ENCODE measurements around the gene ACOT7.

ACOT7 gene

DNA sequence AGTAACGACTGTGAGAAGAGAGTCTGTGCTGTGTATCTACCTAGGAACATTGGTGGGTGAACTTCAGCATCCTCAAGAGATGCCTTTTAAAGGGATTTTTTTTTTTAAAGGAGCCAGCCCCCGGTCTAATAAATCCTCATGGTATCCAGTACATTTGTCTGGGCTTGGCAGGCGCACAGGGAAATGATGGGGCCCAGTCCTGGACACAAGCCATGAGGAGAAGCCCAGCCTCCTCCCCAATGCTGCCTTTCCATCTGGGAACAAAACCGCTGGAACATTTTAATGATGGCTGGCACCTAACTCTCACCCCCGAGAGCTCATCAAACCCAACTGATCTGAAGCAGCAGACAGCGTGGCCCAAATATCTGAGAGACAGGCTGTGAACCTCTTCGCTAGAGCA, 64.2 kb downstream of the ACOT7 start:
- peak; percentile 29 for DNase-seq (ENCODE audit: low read depth, low spot score)
- H3K4me3 ChIP-seq (ENCODE audit: low read depth, low read length), result no peak overlapping the region
- in situ Hi-C loops (cut with HindIII; ENCODE audit: low sequenced_read_pairs), result no loop called here
- TF ChIP-seq, protein P1, sequence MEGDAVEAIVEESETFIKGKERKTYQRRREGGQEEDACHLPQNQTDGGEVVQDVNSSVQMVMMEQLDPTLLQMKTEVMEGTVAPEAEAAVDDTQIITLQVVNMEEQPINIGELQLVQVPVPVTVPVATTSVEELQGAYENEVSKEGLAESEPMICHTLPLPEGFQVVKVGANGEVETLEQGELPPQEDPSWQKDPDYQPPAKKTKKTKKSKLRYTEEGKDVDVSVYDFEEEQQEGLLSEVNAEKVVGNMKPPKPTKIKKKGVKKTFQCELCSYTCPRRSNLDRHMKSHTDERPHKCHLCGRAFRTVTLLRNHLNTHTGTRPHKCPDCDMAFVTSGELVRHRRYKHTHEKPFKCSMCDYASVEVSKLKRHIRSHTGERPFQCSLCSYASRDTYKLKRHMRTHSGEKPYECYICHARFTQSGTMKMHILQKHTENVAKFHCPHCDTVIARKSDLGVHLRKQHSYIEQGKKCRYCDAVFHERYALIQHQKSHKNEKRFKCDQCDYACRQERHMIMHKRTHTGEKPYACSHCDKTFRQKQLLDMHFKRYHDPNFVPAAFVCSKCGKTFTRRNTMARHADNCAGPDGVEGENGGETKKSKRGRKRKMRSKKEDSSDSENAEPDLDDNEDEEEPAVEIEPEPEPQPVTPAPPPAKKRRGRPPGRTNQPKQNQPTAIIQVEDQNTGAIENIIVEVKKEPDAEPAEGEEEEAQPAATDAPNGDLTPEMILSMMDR (IDR thresholded peaks at IDR 0.05; ENCODE audit: low read depth, low read length), result no peak

DNA sequence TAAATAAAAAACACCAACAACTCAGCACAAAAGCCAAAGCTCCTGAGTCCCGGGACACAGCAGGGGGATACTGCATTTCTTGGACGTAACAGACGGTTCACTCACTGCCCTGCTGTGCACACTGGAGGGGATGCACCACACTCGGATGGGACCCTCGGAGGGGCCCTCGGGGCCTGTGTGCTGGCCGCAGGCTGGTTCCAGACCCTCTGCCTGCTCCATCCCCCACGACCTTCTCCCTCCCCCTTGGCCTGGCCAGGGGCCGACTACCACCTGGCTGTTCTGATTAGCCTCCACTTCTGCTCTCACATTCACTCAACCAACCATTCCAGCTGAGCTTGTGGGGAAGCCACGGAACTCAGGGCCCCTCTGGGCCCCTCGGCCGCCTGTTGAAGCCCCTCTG, 64.9 kb downstream of the ACOT7 start:
- no peak for DNase-seq (ENCODE audit: low read depth, low spot score)
- TF ChIP-seq, protein P1 (IDR thresholded peaks at IDR 0.05; ENCODE audit: low read depth, low read length), result no peak
- in situ Hi-C loops (cut with HindIII; ENCODE audit: low sequenced_read_pairs), result no loop called here
- no peak overlapping the region for H3K4me3 ChIP-seq (ENCODE audit: low read depth, low read length)

DNA sequence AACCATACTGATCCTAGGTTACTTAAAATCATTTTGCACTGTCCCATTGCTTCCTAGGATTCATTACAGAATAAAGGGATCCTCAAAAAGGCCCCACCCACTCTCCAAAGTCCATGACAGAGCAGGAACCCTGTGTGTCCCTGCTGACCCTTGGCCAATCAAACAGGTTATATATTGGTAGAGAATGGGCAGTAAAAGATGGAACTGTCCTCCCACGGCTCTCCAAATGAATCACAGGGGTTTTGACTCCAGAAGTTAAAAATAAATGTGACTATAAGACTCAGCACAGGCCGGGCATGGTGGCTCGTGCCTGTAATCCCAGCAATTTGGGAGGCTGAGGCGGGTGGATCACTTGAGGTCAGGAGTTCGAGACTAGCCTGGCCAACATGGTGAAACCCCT, 65.5 kb downstream of the ACOT7 start:
- H3K4me3 ChIP-seq (ENCODE audit: low read depth, low read length), result no peak overlapping the region
- no peak for DNase-seq (ENCODE audit: low read depth, low spot score)
- in situ Hi-C loops (cut with HindIII; ENCODE audit: low sequenced_read_pairs), result no loop called here
- TF ChIP-seq, protein P1 (IDR thresholded peaks at IDR 0.05; ENCODE audit: low read depth, low read length), result no peak

DNA sequence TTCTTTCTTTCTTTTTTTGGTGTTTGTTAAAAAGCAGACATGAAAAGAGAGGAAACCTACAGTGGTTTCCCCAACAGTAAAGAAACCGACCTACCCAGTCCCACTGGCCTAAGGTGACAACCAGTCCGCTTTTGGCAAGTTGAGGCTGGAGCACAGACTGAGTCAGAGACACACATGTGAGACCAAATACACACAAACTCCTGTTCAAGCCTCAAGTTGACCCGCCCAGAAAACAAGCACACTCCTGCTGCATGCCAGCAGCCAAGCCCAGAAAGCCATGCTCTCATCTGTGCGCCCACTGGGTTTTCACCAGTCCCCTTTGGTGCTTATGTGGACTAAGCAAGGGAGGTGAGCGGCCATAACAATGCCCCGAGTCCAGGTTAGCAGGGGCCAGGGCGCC, 68.1 kb downstream of the ACOT7 start:
- TF ChIP-seq, protein P1 (IDR thresholded peaks at IDR 0.05; ENCODE audit: low read depth, low read length), result no peak
- in situ Hi-C loops (cut with HindIII; ENCODE audit: low sequenced_read_pairs), result no loop called here
- DNase-seq (ENCODE audit: low read depth, low spot score), result no peak
- H3K4me3 ChIP-seq (ENCODE audit: low read depth, low read length), result no peak overlapping the region

DNA sequence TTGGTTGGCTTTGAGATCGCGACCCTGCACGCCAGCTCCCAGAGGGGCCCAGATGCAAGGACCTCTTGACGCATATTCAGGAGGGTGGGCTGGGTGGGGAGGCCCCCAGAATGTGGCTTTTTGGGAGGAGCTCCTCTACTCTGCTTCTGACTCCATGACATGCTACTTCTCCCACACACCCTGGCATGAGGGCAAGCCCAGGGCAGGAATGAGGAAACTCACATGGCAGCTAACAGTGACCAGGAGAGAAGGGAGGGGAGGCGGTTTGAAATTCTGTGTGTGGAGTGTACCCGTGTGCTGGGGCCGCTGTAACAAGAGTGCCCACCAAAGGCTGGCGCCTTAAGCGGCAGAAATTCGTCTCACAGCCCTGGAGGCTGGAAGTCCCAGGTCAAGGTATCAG, 71.4 kb downstream of the ACOT7 start:
- in situ Hi-C loops (cut with HindIII; ENCODE audit: low sequenced_read_pairs), result no loop called here
- no peak for DNase-seq (ENCODE audit: low read depth, low spot score)
- TF ChIP-seq, protein P1 (IDR thresholded peaks at IDR 0.05; ENCODE audit: low read depth, low read length), result no peak
- no peak overlapping the region for H3K4me3 ChIP-seq (ENCODE audit: low read depth, low read length)

DNA sequence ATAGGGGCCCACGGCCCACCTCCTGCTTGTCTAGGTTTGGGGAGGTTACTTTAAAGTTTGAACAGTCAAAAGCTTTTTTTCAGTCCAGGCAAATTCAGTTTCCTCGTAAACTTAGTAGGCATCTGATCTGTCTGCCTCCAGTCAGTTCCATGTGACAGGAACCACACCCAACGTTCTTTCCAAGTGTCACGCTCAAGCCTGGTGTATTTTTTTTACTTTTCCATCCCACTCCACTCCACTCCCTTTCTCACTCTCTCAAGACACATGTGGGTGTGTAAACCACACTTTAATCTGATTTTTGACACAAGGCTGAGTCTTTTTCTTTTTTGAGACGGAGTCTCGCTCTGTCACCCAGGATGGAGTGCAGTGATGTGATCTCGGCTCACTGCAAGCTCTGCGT, 72.4 kb downstream of the ACOT7 start:
- in situ Hi-C loops (cut with HindIII; ENCODE audit: low sequenced_read_pairs), result no loop called here
- H3K4me3 ChIP-seq (ENCODE audit: low read depth, low read length), result no peak overlapping the region
- TF ChIP-seq, protein P1 (IDR thresholded peaks at IDR 0.05; ENCODE audit: low read depth, low read length), result no peak
- DNase-seq (ENCODE audit: low read depth, low spot score), result no peak

All from astrocyte of the spinal cord (primary cell).